Vagina (tissue), 2 donors: ENCODE results near the gene CLDN22. TPM values are rescaled to one million over a fixed set of nuclear protein-coding genes. Genes with fewer than 3 reads are reported as not detected.

ENCODE experiments used
- DNase-seq, 2 donors: peaks; one replicate each; pipeline ENCODE4 v3.0.0-alpha.2; 2017; ENCODE audit errors: extremely low spot score in 2 of 2
- H3K27ac ChIP-seq: fragments of 200-600 bp; sonication (generic); one replicate; pipeline ENCODE4 v1.5.1; 2019
- H3K27me3 ChIP-seq: fragments of 200-600 bp; sonication (generic); one replicate; pipeline ENCODE4 v1.5.1; 2019
- H3K36me3 ChIP-seq, 2 donors: fragments of 200-600 bp; sonication (generic); one replicate each; pipeline ENCODE4 v1.5.1; 2017 to 2019
- H3K4me1 ChIP-seq: fragments of 200-600 bp; sonication (generic); one replicate; pipeline ENCODE4 v1.5.1; 2019
- H3K4me3 ChIP-seq, 2 donors: fragments of 200-600 bp; sonication (generic); 1 replicate in 1 of 2; 2 replicates in 1 of 2; pipeline ENCODE4 v1.5.1; 2016 to 2019
- H3K9me3 ChIP-seq: fragments of 200-600 bp; sonication (generic); one replicate; pipeline ENCODE4 v1.5.1; 2019
- CTCF ChIP-seq, 3 experiments: fragments of 450-650 bp in 2 of 3; fragments of 200-600 bp in 1 of 3; sonication (generic) in 1 of 3; IDR thresholded peaks; one replicate each; pipeline ENCODE4 v1.5.1; 2017 to 2019; ENCODE audit warnings: antibody characterized with exemption in 3 of 3, mild to moderate bottlenecking in 2 of 3, moderate library complexity in 2 of 3
- POLR2A ChIP-seq, 2 donors: fragments of 450-650 bp; IDR thresholded peaks; one replicate each; pipeline ENCODE4 v1.6.1; 2017; ENCODE audit warnings: antibody characterized with exemption in 2 of 2, mild to moderate bottlenecking in 2 of 2, moderate library complexity in 2 of 2
- POLR2AphosphoS5 ChIP-seq, 2 donors: sonication (generic); formaldehyde crosslinking; IDR thresholded peaks; one replicate each; pipeline ENCODE4 v1.9.0; 2017; ENCODE audit warnings: antibody characterized with exemption in 2 of 2, mild to moderate bottlenecking in 2 of 2, low read depth in 1 of 2; ENCODE audit not compliant: insufficient read depth in 1 of 2
- intact Hi-C: fragments of 100-400 bp; cut with DNase I; formaldehyde crosslinking; loops from one replicate; pipeline ENCODE4 v1.15.1; 2023
- total RNA-seq: library from RNA; depleted of rRNA; stranded (reverse); fragments of >200 nt; gene quantifications from one replicate; pipeline ENCODE4 v1.2.3, GENCODE V29; 2016

The CLDN22 gene
- not detected for total RNA-seq

GRCh38 chr4:183320211-183321059 is at the start of gene CLDN22:
TSS of gene CLDN22 (minus strand) at chr4:183320276. CDS start at chr4:183320218, 58 bp downstream.
- Histone ChIP-seq H3K9me3 (no peaks in the 10 kb centered on the region), H3K27me3 (no peaks in the 10 kb centered on the region), H3K4me3 (no peak within 1 kb of the TSS), H3K4me1 (no peaks in the 10 kb centered on the region), H3K36me3 (no peaks in the 10 kb centered on the region), H3K27ac (no peak within 1 kb of the TSS)
- intact Hi-C loops = no loop called here
- DNase-seq = no peak
- TF ChIP-seq CTCF (IDR thresholded peaks at IDR 0.05) = no peak
- TF ChIP-seq POLR2AphosphoS5 (IDR thresholded peaks at IDR 0.05; ENCODE audit: insufficient read depth in 1 of 2, low read depth in 1 of 2) = no peak
- TF ChIP-seq POLR2A (IDR thresholded peaks at IDR 0.05) = no peak

GRCh38 chr4:183369073-183369472 is 49.0 kb upstream of the CLDN22 start:
- no peak overlapping the region for H3K4me3 ChIP-seq
- H3K4me1 ChIP-seq = no peaks in the 10 kb centered on the region
- H3K27ac ChIP-seq = no peak overlapping the region
- no peaks in the 10 kb centered on the region for H3K27me3 ChIP-seq
- intact Hi-C loops = no loop called here
- no peak for DNase-seq
- no peaks in the 10 kb centered on the region for H3K36me3 ChIP-seq
- H3K9me3 ChIP-seq = no peaks in the 10 kb centered on the region
- no peak for TF ChIP-seq CTCF (IDR thresholded peaks at IDR 0.05)
- no peak for TF ChIP-seq POLR2AphosphoS5 (IDR thresholded peaks at IDR 0.05; ENCODE audit: insufficient read depth in 1 of 2, low read depth in 1 of 2)
- no peak for TF ChIP-seq POLR2A (IDR thresholded peaks at IDR 0.05)

- no peak for TF ChIP-seq POLR2A (IDR thresholded peaks at IDR 0.05)
- TF ChIP-seq POLR2AphosphoS5 (IDR thresholded peaks at IDR 0.05; ENCODE audit: insufficient read depth in 1 of 2, low read depth in 1 of 2) = no peak
- TF ChIP-seq CTCF (IDR thresholded peaks at IDR 0.05) = no peak
- intact Hi-C loops = no loop called here
- H3K4me3 ChIP-seq = no peak overlapping the region
- no peaks in the 10 kb centered on the region for H3K27me3 ChIP-seq
- no peaks in the 10 kb centered on the region for H3K9me3 ChIP-seq
- no peaks in the 10 kb centered on the region for H3K4me1 ChIP-seq
- H3K36me3 ChIP-seq = no peaks in the 10 kb centered on the region
- no peak for DNase-seq
- no peak overlapping the region for H3K27ac ChIP-seq
Observed at GRCh38 chr4:183366206-183366835, 46.2 kb upstream of the CLDN22 start.

GRCh38 chr4:183364025-183364424 is 43.9 kb upstream of the CLDN22 start:
- Histone ChIP-seq H3K9me3 (no peaks in the 10 kb centered on the region), H3K27ac (no peak overlapping the region), H3K27me3 (no peaks in the 10 kb centered on the region), H3K4me3 (no peak overlapping the region), H3K36me3 (no peaks in the 10 kb centered on the region), H3K4me1 (no peaks in the 10 kb centered on the region)
- DNase-seq = no peak
- TF ChIP-seq POLR2AphosphoS5 (IDR thresholded peaks at IDR 0.05; ENCODE audit: insufficient read depth in 1 of 2, low read depth in 1 of 2) (no peak), POLR2A (IDR thresholded peaks at IDR 0.05) (no peak), CTCF (IDR thresholded peaks at IDR 0.05) (no peak)
- intact Hi-C loops = no loop called here
